Sigmoid colon (tissue), 4 donors: ENCODE measurements around the gene GALM.

Source experiments
- POLR2A ChIP-seq, 2 donors: fragments of 450-650 bp; IDR thresholded peaks; one replicate each; pipeline ENCODE4 v1.6.1; 2016; ENCODE audit warnings: antibody characterized with exemption in 2 of 2, mild to moderate bottlenecking in 2 of 2, moderate library complexity in 2 of 2
- POLR2AphosphoS5 ChIP-seq, 4 donors: sonication (generic); formaldehyde crosslinking; IDR thresholded peaks; one replicate each; pipeline ENCODE4 v1.6.1; 2017; ENCODE audit warnings: antibody characterized with exemption in 4 of 4

GRCh38 chr2:38690499-38691420 lies 24.8 kb downstream of the GALM start:
- TF ChIP-seq POLR2AphosphoS5 (IDR thresholded peaks at IDR 0.05) (no peak), POLR2A (IDR thresholded peaks at IDR 0.05) (no peak)
